DND-41 (cell line): ENCODE measurements around the gene TRIM13.

Source experiments
- ATAC-seq: fragments of 200-7000 bp; cut with Tn5 transposase; 3 replicates; pipeline ENCODE4 v1.9.1; 2021; ENCODE audit warnings: low read depth; ENCODE audit not compliant: insufficient read depth
- DNase-seq: peaks from one replicate; pipeline ENCODE4 v3.0.0-alpha.2; 2020
- H2AFZ ChIP-seq: 2 replicates; pipeline ENCODE4 v1.6.0; 2012; ENCODE audit warnings: low read depth, low read length
- H3K27ac ChIP-seq: 2 replicates; pipeline ENCODE4 v1.5.1; 2012; ENCODE audit warnings: low read length, inconsistent platforms
- H3K27me3 ChIP-seq: fragments of 200-600 bp; sonication (generic); 2 replicates; pipeline ENCODE4 v1.6.0; 2012; ENCODE audit warnings: low read length, mild to moderate bottlenecking, inconsistent platforms; ENCODE audit not compliant: insufficient read depth, poor library complexity
- H3K36me3 ChIP-seq: 2 replicates; pipeline ENCODE4 v1.5.1; 2012; ENCODE audit warnings: low read length, inconsistent platforms; ENCODE audit not compliant: insufficient read depth
- H3K4me1 ChIP-seq: 2 replicates; pipeline ENCODE4 v1.5.1; 2012; ENCODE audit warnings: mild to moderate bottlenecking, low read length; ENCODE audit not compliant: insufficient read depth
- H3K4me2 ChIP-seq: 2 replicates; pipeline ENCODE4 v1.6.0; 2012; ENCODE audit warnings: mild to moderate bottlenecking, moderate library complexity, low read length, inconsistent platforms; ENCODE audit not compliant: insufficient read depth
- H3K4me3 ChIP-seq, 2 experiments: fragments of 200-600 bp in 1 of 2; shearing (Covaris generic) in 1 of 2; 2 replicates each; pipeline ENCODE4 v1.5.1; 2012 to 2016; ENCODE audit warnings: inconsistent platforms in 2 of 2, low read length in 2 of 2, mild to moderate bottlenecking in 2 of 2, low read depth in 1 of 2, moderate library complexity in 1 of 2
- H3K79me2 ChIP-seq: 2 replicates; pipeline ENCODE4 v1.6.0; 2012; ENCODE audit warnings: low read length, inconsistent platforms; ENCODE audit not compliant: insufficient read depth
- H3K9ac ChIP-seq: 2 replicates; pipeline ENCODE4 v1.6.0; 2012; ENCODE audit warnings: low read depth, mild to moderate bottlenecking, inconsistent platforms, low read length, moderate library complexity
- H3K9me3 ChIP-seq: 2 replicates; pipeline ENCODE4 v1.5.1; 2012; ENCODE audit warnings: low read length, moderate library complexity, mild to moderate bottlenecking, inconsistent platforms; ENCODE audit not compliant: insufficient read depth, severe bottlenecking
- H4K20me1 ChIP-seq: 2 replicates; pipeline ENCODE4 v1.6.0; 2012; ENCODE audit warnings: low read length; ENCODE audit not compliant: insufficient read depth
- CTCF ChIP-seq: IDR thresholded peaks from 2 replicates; pipeline ENCODE4 v1.5.1; 2012; ENCODE audit warnings: borderline replicate concordance, low read length, moderate library complexity, mild to moderate bottlenecking; ENCODE audit not compliant: poor library complexity, severe bottlenecking; ENCODE audit errors: extremely low read depth
- EZH2 ChIP-seq: IDR thresholded peaks from 3 replicates; pipeline ENCODE4 v1.6.1; 2012; ENCODE audit warnings: borderline replicate concordance, low read depth, mild to moderate bottlenecking, moderate library complexity, low read length, inconsistent platforms; ENCODE audit not compliant: severe bottlenecking

The TRIM13 gene

GRCh38 chr13:50016444-50016843 lies 19.6 kb downstream of the TRIM13 start:
- Histone ChIP-seq H2AFZ (no peak overlapping the region), H3K27ac (no peak overlapping the region), H3K9ac (no peak overlapping the region), H3K36me3 (peaks cover 91% of the 10 kb centered on the region), H3K27me3 (no peaks in the 10 kb centered on the region), H3K4me3 (no peak overlapping the region), H3K4me2 (no peak overlapping the region), H3K9me3 (no peaks in the 10 kb centered on the region), H3K4me1 (no peaks in the 10 kb centered on the region), H4K20me1 (peaks cover 24% of the 10 kb centered on the region; the same call in 1 of the 2 replicates), H3K79me2 (peaks cover 68% of the 10 kb centered on the region)
- TF ChIP-seq EZH2 (no peak), CTCF (no peak)
- DNase-seq (no peak), ATAC-seq (no peak)

GRCh38 chr13:50017819-50018218 lies 21.0 kb downstream of the TRIM13 start:
- H3K9ac ChIP-seq, result no peak overlapping the region
- H3K4me3 ChIP-seq, result no peak overlapping the region
- no peak overlapping the region for H3K4me2 ChIP-seq
- no peaks in the 10 kb centered on the region for H3K4me1 ChIP-seq
- peaks cover 56% of the 10 kb centered on the region for H3K79me2 ChIP-seq
- H3K27me3 ChIP-seq, result no peaks in the 10 kb centered on the region
- DNase-seq, result no peak
- no peaks in the 10 kb centered on the region for H3K9me3 ChIP-seq
- no peak overlapping the region for H2AFZ ChIP-seq
- H3K27ac ChIP-seq, result no peak overlapping the region
- H3K36me3 ChIP-seq, result peaks cover 91% of the 10 kb centered on the region
- TF ChIP-seq CTCF, result no peak
- no peak for TF ChIP-seq EZH2
- H4K20me1 ChIP-seq, result peaks cover 14% of the 10 kb centered on the region; the same call in 1 of the 2 replicates
- no peak for ATAC-seq

GRCh38 chr13:50025436-50025835 lies 28.6 kb downstream of the TRIM13 start:
- Histone ChIP-seq H3K9ac (no peak overlapping the region), H4K20me1 (no peaks in the 10 kb centered on the region), H3K4me3 (no peak overlapping the region), H3K36me3 (peaks cover 82% of the 10 kb centered on the region), H3K79me2 (peaks cover 5% of the 10 kb centered on the region), H3K4me1 (no peaks in the 10 kb centered on the region), H3K4me2 (no peak overlapping the region), H2AFZ (no peak overlapping the region), H3K27me3 (no peaks in the 10 kb centered on the region), H3K9me3 (no peaks in the 10 kb centered on the region), H3K27ac (no peak overlapping the region)
- ATAC-seq (no peak), DNase-seq (no peak)
- no peak for TF ChIP-seq CTCF
- no peak for TF ChIP-seq EZH2

- Histone ChIP-seq H3K36me3 (peaks cover 67% of the 10 kb centered on the region), H4K20me1 (no peaks in the 10 kb centered on the region), H3K4me3 (no peak overlapping the region), H3K27me3 (no peaks in the 10 kb centered on the region), H2AFZ (no peak overlapping the region), H3K9me3 (no peaks in the 10 kb centered on the region), H3K4me2 (no peak overlapping the region), H3K79me2 (peaks cover 3% of the 10 kb centered on the region), H3K27ac (no peak overlapping the region), H3K4me1 (no peaks in the 10 kb centered on the region), H3K9ac (no peak overlapping the region)
- TF ChIP-seq EZH2, result no peak
- TF ChIP-seq CTCF, result no peak
- ATAC-seq (no peak), DNase-seq (no peak)
Observed at GRCh38 chr13:50026788-50027473, 30.1 kb downstream of the TRIM13 start.
